Activated gamma-delta T cell treated with Interleukin-2 at 50 U/mL for 16 hours (primary cell): ENCODE results near the gene MDH1B.
"Not testable (repeated sequence)": the region's sequence is repeated elsewhere in the genome, so short reads cannot be mapped to it uniquely, and the experiment has no call there.

Experiments
- DNase-seq: peaks from one replicate; pipeline ENCODE4 v3.0.0-alpha.2; 2020

Gene MDH1B

DNA sequence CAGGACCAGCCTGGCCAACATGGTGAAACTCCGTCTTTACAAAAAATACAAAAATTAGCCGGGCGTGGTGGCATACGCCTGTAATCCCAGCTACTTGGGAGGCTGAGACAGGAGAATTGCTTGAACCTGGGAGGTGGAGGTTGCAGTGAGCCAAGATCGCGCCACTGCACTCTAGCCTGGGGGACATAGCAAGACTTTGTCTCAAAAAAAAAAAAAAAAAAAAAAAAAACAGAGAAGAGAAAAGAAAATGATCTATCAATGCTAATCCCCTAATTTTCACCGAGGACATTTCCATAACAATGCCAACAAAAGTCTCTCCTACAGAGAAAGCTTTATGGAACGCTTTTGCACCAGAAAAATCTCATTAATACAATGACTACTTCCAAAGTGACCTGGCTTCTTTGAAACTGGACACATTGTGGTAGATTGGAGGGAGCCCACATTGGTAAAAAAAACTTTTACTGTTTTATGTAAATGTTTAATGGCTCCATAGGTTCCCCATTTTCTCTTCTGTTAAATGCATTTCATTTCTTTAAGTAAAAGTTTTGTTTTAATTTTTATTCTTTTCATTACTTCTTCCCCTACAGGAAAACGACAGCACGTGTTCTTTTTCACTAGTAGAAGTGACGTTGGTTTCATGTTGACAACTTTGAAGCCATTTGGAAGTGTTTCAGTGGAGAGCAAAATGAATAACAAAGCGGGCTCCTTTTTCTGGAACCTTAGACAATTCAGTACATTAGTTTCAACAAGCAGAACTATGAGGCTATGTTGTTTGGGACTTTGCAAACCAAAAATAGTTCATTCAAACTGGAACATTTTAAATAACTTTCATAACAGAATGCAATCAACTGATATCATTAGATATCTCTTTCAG, 1.2 kb upstream of the MDH1B start:
- DNase-seq, result no peak

DNA sequence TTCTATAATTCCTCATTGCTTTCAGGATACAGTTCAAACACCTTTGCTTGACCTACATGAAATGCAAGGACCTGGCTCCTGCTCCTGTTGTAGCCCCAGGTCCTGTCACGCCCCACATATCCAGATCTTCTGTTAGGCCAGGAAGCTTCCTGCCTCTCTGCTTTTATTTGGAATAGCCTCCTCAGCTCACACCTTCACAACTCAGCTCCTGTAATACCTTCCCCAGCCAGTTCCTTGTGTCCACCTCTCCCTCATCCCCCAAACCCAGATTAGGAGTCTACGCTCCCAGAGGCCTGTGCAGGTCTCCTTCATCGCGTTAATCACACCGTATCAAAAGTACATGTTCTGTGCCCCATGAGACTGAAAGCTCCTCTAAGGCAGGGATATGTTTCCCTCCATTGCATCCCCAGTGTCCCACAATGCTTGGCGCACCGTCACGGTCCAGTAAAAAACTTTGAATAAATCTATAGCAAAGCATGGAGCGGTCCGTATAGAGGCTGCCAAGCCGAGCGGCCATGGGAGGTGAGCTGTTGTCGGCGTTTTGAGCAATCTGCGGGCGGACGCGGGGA, 371 bp downstream of the MDH1B start:
- DNase-seq, result no peak

DNA sequence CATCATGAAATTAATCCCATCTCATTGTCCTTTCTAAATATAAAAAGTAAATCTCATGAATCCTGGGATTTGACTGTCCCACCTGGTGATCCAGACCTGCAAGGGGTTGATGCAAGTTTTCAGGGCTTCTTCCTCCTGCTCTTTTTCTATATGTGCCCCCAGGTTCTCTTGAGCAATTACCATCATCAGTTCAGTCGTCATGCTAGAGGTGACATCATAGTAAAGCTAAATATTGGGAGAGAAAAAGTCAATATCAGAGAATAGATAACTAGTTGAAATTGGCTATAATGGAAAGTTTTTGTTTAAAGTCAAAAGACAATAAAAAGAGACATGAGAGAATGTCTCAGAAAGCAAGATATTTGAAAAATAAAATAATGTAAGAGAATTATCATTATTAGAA, 8.3 kb downstream of the MDH1B start:
- no peak for DNase-seq

- DNase-seq, result no peak
Observed at GRCh38 chr2:206740800-206741199, 24.3 kb downstream of the MDH1B start.

GRCh38 chr2:206739271-206739670, 25.9 kb downstream of the MDH1B start:
- no peak for DNase-seq

- no peak for DNase-seq
Observed at GRCh38 chr2:206736935-206737334, 28.2 kb downstream of the MDH1B start.

DNA sequence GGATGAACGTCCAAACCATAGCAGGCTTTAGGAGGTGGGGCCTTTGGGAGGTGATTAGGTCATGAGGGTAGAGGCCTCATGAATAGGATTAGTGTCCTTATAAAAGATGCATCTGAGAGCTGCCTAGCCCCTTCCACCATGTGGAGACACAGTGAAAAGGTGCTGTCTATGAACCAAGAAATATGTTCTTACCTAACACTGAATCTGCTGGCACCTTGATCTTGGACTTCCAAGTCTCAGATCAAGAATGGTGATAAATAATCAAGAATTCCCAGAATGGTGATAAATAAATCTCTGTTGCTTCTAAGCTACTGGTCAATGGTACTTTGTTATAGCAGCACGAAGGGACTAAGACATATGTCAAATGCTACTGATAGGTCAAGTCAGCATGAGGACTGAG, 31.8 kb downstream of the MDH1B start:
- DNase-seq, result no peak

GRCh38 chr2:206728277-206729199, 36.6 kb downstream of the MDH1B start:
- no peak for DNase-seq

- no peak for DNase-seq
Observed at GRCh38 chr2:206727287-206727686, 37.8 kb downstream of the MDH1B start.

- no peak for DNase-seq
Observed at GRCh38 chr2:206723288-206723687, 41.8 kb downstream of the MDH1B start.

DNA sequence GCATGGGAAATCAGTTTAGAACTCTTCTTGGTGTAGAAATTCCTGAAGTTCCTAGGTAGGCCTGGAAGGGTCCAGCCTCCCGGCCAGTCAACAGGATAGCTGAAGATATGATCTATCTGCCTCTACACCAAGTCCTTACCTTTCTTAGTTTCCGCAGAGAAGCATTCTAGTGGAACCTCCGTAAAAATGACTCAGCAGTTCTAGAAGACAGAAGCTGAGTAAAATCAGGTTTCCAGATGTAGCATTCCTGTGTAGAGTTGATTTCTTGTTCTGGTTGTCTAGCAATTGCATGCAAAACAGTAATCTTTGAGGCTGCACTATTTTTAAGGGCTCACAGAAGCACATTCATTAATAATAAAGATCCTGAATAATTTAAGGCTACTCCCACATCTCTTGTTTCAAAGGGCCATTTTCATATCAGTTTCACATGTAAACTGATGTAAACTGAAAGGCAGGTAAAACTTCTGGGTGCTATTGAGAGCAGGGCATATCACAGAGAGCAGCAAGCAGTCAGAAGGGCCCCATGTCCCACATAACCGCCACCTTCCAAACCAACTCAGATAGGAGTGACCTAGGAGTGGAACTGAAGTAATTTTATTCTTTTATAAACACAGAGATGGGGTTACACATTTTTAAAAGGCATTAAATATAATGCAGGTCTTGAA, 43.7 kb downstream of the MDH1B start:
- no peak for DNase-seq

- DNase-seq, result no peak
Observed at GRCh38 chr2:206718296-206718695, 46.8 kb downstream of the MDH1B start, which contains the start of gene DYTN. DYTN (minus strand) TSS chr2:206718396; CDS start chr2:206718279, 117 bp downstream.

DNA sequence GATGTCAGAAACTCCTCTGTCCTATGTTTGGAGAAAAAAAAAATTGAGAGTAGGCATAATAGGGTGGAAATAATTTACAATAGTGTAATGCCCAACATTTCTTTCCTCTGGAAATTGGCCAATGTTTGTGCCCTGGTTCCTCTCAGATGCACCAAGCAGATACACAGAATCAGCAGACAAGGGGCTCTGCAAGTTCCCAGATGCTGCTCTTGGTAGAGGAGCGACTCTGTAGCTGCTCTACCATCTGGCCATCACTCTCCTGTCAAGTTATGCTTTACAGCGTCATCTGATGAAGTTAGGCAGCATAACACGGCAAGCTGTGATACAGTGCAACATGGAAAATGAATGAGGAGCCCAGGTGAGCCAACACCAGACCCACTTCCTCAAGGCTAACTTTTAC, 48.5 kb downstream of the MDH1B start:
- no peak for DNase-seq

DNA sequence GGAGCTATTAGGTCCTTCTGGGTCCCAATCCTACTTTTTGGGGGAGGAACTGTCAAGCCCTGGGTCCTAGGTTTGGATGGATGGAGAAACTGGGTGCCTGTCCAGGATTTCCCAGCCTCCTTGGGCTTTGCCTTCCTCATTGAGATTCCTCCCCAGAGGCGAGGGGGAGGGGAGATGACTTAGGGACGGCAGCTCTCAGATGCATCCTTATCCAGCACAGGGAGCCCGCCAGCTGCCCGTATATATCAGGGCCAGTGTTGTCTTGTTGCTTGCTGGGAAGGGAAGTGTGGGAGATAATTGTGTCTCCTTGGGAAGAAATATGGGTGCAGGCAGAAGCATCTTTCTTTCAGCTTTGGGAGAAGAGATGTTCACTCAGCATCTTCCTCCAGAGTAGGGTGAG, 49.9 kb downstream of the MDH1B start:
- not testable (repeated sequence) for DNase-seq

DNA sequence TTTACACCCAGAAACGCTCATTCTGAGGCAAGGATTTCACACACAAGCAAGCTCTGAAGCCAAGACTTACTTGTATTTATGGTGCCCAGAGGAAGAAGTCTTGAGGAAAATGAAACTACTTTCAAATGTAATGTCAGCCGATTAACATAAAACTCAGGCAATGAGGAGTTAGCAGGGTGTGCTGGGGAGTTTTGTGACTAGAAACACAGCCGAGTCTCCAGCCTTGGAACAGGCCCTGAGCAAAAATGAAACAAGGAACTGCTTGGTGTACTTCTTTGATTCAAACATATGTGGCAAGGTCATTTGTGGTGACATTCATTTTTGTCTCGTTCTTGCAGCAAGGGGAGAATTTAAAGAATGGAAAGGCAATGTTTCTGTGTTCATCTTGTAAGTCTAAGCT, 51.4 kb downstream of the MDH1B start:
- no peak for DNase-seq

DNA sequence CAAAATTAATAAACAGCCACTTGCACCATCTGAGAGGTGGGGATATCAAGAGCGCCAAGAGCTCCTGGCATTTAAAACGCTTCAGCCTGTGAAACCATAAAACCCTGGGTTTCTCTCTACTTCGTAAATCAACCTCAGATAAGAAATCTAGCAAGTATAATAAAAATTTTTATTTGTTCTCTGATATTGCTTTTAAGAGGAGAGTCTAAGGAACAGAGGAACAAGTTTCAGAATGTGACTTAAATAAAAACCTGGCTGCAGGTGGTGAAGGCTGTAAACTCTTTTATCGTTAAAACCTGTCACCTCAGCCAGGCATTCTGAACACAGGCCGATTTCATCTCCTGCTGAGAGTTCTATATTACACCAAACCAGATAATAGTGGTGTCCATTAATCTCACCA, 56.8 kb downstream of the MDH1B start:
- DNase-seq, result no peak

- no peak for DNase-seq
Observed at GRCh38 chr2:206707164-206707701, 57.9 kb downstream of the MDH1B start.

DNA sequence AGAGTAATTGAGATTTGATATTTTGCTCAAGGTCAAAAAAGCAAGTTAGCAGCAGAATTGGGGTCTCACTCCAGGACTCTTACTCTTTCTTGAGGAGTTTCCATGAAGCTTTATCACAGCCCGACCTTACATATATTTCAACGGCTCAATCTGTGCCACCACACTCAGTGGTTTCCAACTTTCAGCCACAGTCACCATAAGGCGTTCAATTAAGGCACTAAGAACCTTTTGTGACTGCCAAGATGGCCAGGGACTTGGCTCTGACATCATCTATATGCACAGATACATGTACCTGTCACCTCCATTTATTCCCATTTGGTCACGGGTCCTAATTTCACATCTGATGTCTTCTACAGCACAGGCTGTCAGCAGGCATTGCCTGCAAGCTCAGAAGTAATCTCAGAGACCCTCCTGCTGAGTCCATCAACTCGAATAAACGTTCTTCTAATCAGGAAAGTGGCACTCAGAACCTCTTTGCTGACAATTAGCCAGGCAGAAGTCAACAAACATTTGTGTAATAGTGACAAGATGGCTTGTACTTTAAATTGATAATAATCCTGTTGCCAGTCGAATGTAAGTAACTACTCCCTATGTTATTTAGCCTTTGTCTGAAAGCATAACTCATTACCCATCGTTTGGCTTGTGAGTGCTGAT, 63.0 kb downstream of the MDH1B start:
- DNase-seq, result no peak

DNA sequence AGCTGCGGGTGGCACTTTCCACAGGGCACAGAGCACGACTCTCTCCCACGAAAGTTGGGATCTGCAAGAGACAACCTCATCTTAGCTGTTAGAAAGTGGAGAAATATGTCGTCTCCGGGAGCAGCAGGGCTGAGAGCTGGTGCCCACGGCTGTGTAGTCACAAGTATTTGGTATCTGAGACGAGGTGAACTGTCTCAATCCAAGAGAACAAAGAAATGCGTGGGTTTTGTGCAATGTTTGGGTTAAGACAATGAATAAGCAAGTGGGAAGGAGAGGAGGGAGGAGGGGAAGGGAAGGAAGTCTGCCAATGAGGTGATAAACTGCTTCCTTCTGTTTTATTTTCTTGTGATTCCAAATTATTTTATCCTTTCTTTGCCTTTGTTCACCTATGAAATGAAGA, 65.0 kb downstream of the MDH1B start:
- no peak for DNase-seq

GRCh38 chr2:206698811-206699210, 66.3 kb downstream of the MDH1B start:
- DNase-seq, result no peak

DNA sequence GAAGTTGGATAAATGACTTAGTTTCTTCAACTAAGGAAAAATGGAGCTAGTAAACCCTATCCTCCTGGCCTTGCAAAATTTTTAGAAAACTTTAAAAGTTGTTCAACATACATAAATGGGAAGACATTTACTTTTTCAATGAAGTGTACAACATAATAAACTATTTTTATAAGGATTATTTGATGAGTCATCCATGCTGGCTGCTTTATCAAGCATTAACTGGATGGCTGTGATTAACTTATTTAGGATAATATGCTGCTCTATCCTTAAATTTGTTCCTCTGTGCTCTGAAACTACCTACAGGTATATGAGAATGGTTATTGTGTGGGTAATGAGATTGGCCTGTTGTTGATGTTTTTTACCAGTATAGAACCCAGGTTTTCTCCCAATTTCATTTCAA, 68.2 kb downstream of the MDH1B start:
- no peak for DNase-seq
